SK-N-SH treated with all-trans-retinoic acid at 6 μM for 48 hours (cell line): ENCODE results near the gene GTF2E1.

Experiments
- ARNTL ChIP-seq: fragments of 450-650 bp; formaldehyde crosslinking; IDR thresholded peaks from 2 replicates; pipeline ENCODE4 v1.5.0; 2020; ENCODE audit warnings: low read depth, mild to moderate bottlenecking, moderate library complexity, borderline replicate concordance
- GLIS3 ChIP-seq: fragments of 250-450 bp; sonication (Bioruptor Pico); IDR thresholded peaks from 2 replicates; pipeline ENCODE4 v1.5.0; 2020; ENCODE audit warnings: mild to moderate bottlenecking, moderate library complexity
- RARB ChIP-seq: fragments of 250-450 bp; sonication (Bioruptor Pico); IDR thresholded peaks from 2 replicates; pipeline ENCODE4 v1.8.0; 2021; ENCODE audit warnings: mild to moderate bottlenecking, moderate library complexity
- ZFP30 ChIP-seq: fragments of 450-650 bp; formaldehyde crosslinking; IDR thresholded peaks from 2 replicates; pipeline ENCODE4 v1.5.0; 2022; ENCODE audit warnings: mild to moderate bottlenecking, moderate library complexity
- ZNF565 ChIP-seq: fragments of 450-650 bp; formaldehyde crosslinking; conservative IDR thresholded peaks from 2 replicates; pipeline ENCODE4 v1.5.0; 2020; ENCODE audit warnings: low read depth, mild to moderate bottlenecking, moderate library complexity
- ZNF70 ChIP-seq: fragments of 450-650 bp; formaldehyde crosslinking; IDR thresholded peaks from 2 replicates; pipeline ENCODE4 v1.5.0; 2020; ENCODE audit warnings: mild to moderate bottlenecking, moderate library complexity
- ZNF8 ChIP-seq: fragments of 450-650 bp; formaldehyde crosslinking; IDR thresholded peaks from 2 replicates; pipeline ENCODE4 v1.5.0; 2020; ENCODE audit warnings: mild to moderate bottlenecking, moderate library complexity
- TF ChIP-seq, protein P1 (sequence below): fragments of 250-450 bp; sonication (Bioruptor Pico); IDR thresholded peaks from 2 replicates; pipeline ENCODE4 v1.8.0; 2020; ENCODE audit warnings: mild to moderate bottlenecking, moderate library complexity, borderline replicate concordance
- TF ChIP-seq, protein P2 (sequence below): fragments of 250-450 bp; sonication (Bioruptor Pico); IDR thresholded peaks from 2 replicates; pipeline ENCODE4 v1.8.0; 2021; ENCODE audit warnings: low read depth, mild to moderate bottlenecking, moderate library complexity, borderline replicate concordance
- TF ChIP-seq, protein P3 (sequence below): fragments of 250-450 bp; sonication (Bioruptor Pico); IDR thresholded peaks from 2 replicates; pipeline ENCODE4 v1.5.1; 2021; ENCODE audit warnings: mild to moderate bottlenecking, moderate library complexity
- TF ChIP-seq, protein P4 (sequence below): fragments of 250-450 bp; sonication (Bioruptor Pico); IDR thresholded peaks from 2 replicates; pipeline ENCODE4 v1.5.1; 2020; ENCODE audit warnings: low read depth, mild to moderate bottlenecking, moderate library complexity

DNA sequence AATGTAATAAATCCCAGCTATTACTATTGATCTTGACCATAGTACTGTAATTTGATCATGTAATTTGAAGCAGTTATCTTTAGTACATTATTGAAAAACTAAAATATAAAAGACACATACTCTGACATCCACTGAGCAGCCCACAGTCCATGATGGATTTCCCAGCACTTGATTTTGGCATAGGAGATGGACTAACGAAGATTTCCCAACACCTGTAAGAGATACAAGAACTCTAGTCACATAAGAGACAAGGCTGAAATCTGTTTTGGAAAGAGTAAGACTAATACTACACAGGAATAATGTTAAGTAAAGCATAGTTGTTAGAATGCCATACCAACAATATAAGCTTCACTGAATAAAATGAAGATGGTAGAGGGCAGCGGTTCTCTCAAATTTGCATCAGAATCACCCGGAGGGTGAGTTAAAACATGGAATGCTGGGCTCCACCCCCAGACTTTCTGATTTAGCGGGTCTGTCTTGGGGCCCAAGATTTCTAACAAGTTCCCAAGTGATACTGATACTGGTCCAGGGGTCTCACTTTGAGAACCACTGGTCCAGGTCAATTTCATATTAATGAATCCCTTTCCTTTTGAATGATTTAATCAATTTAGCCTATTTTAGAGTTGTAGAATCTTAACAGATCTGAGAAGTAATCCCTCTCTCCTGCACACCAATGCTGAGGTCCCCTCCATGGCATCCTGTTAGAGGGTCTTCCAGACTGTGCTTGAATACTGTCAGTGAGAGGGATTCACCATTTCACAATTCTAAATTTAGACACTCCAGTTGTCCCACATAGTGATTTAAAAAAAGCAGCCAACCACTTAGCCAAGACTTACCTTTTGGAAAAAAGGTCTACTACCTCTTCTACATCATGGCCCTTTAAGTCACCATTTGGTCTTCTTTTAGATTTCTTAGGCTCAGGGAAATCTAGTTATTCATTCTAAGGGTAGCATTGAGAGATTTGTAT lies 11.7 kb upstream of the GTF2E1 start:
- TF ChIP-seq, protein P1, sequence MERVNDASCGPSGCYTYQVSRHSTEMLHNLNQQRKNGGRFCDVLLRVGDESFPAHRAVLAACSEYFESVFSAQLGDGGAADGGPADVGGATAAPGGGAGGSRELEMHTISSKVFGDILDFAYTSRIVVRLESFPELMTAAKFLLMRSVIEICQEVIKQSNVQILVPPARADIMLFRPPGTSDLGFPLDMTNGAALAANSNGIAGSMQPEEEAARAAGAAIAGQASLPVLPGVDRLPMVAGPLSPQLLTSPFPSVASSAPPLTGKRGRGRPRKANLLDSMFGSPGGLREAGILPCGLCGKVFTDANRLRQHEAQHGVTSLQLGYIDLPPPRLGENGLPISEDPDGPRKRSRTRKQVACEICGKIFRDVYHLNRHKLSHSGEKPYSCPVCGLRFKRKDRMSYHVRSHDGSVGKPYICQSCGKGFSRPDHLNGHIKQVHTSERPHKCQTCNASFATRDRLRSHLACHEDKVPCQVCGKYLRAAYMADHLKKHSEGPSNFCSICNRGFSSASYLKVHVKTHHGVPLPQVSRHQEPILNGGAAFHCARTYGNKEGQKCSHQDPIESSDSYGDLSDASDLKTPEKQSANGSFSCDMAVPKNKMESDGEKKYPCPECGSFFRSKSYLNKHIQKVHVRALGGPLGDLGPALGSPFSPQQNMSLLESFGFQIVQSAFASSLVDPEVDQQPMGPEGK (CRISPR knock-in tag): no peak
- TF ChIP-seq ZNF8 (CRISPR knock-in tag) (no peak), GLIS3 (CRISPR knock-in tag) (no peak), ZFP30 (CRISPR knock-in tag) (no peak), ARNTL (CRISPR knock-in tag) (no peak), ZNF565 (no peak), ZNF70 (CRISPR knock-in tag) (no peak), RARB (no peak)
- TF ChIP-seq, protein P2, sequence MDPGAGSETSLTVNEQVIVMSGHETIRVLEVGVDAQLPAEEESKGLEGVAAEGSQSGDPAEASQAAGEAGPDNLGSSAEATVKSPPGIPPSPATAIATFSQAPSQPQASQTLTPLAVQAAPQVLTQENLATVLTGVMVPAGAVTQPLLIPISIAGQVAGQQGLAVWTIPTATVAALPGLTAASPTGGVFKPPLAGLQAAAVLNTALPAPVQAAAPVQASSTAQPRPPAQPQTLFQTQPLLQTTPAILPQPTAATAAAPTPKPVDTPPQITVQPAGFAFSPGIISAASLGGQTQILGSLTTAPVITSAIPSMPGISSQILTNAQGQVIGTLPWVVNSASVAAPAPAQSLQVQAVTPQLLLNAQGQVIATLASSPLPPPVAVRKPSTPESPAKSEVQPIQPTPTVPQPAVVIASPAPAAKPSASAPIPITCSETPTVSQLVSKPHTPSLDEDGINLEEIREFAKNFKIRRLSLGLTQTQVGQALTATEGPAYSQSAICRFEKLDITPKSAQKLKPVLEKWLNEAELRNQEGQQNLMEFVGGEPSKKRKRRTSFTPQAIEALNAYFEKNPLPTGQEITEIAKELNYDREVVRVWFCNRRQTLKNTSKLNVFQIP (CRISPR knock-in tag): no peak
- TF ChIP-seq, protein P3, sequence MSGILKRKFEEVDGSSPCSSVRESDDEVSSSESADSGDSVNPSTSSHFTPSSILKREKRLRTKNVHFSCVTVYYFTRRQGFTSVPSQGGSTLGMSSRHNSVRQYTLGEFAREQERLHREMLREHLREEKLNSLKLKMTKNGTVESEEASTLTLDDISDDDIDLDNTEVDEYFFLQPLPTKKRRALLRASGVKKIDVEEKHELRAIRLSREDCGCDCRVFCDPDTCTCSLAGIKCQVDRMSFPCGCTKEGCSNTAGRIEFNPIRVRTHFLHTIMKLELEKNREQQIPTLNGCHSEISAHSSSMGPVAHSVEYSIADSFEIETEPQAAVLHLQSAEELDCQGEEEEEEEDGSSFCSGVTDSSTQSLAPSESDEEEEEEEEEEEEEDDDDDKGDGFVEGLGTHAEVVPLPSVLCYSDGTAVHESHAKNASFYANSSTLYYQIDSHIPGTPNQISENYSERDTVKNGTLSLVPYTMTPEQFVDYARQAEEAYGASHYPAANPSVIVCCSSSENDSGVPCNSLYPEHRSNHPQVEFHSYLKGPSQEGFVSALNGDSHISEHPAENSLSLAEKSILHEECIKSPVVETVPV (CRISPR knock-in tag): no peak
- TF ChIP-seq, protein P4, sequence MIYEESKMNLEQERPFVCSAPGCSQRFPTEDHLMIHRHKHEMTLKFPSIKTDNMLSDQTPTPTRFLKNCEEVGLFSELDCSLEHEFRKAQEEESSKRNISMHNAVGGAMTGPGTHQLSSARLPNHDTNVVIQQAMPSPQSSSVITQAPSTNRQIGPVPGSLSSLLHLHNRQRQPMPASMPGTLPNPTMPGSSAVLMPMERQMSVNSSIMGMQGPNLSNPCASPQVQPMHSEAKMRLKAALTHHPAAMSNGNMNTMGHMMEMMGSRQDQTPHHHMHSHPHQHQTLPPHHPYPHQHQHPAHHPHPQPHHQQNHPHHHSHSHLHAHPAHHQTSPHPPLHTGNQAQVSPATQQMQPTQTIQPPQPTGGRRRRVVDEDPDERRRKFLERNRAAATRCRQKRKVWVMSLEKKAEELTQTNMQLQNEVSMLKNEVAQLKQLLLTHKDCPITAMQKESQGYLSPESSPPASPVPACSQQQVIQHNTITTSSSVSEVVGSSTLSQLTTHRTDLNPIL (CRISPR knock-in tag): no peak
